Measurements from ENCODE around the gene ADCY3. TPM values are rescaled to one million over a fixed set of nuclear protein-coding genes. Genes with fewer than 3 reads are reported as not detected.

ADCY3 gene
- total RNA-seq, 1 experiment from 2014 or later, result 39.5 TPM

DNA sequence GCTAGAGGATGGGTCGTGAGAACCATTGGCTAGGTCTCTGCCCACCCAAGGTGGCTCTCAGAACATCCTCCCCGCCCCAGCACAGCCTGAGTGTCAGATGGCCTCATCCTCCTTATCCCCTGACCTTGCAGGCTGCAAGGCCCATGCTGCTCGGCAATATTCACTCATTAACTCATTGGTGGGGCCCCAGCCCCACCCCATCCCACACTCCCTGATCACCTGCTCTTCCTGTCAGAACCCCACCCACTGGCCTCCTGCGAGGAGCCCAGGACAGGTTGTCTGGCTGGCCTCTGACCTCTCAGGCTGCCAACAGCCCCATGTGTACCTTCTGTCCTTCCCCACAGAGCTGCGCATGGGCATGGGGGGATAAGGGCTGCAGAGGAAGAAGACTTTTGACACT is 5.3 kb downstream of the ADCY3 start:
- H3K23me2 ChIP-seq (ENCODE audit: insufficient read length, low read depth, low read length, poor library complexity, severe bottlenecking), result no peaks in the 10 kb centered on the region
- WGBS (ENCODE audit: extremely low coverage, insufficient read length, low lambda C conversion rate), result no CpG with 5 or more reads among the region's 5 CpGs
- H3K79me2 ChIP-seq (ENCODE audit: insufficient read depth, low read length), result peaks cover 2% of the 10 kb centered on the region; the same call in 1 of the 2 replicates
- H3K9me3 Mint-ChIP-seq, result peaks cover 0 to 7% of the 10 kb centered on the region in 2 experiments; a peak in 3 of 5 replicates
- H3K18ac ChIP-seq (ENCODE audit: insufficient read length, low read depth, low read length), result no peak overlapping the region
- H3K4me2 ChIP-seq (ENCODE audit: insufficient read depth, insufficient read length, low read length), result no peak overlapping the region
- no peak overlapping the region for H2AK5ac ChIP-seq (ENCODE audit: insufficient read length, low read length)
- no peaks in the 10 kb centered on the region for H4K20me1 ChIP-seq (ENCODE audit: control insufficient read depth, insufficient read depth, insufficient read length)
- no peak for TF ChIP-seq CTCF (conservative IDR thresholded peaks at IDR 0.05)
- H3K56ac ChIP-seq (ENCODE audit: insufficient read length, low read depth, low read length), result no peak overlapping the region
- H2BK120ac ChIP-seq (ENCODE audit: low read depth, low read length, poor library complexity, severe bottlenecking), result no peak overlapping the region
- H3K4me1 Mint-ChIP-seq, result peaks cover 16 to 21% of the 10 kb centered on the region in 2 experiments
- H2BK12ac ChIP-seq (ENCODE audit: insufficient read length, low read depth, low read length), result no peak overlapping the region
- H3K14ac ChIP-seq (ENCODE audit: insufficient read depth, low read length), result no peak overlapping the region
- H2BK15ac ChIP-seq (ENCODE audit: low read depth, low read length), result no peak overlapping the region
- no peak overlapping the region for H2AFZ ChIP-seq (ENCODE audit: low read length)
- no peaks in the 10 kb centered on the region for H3K4me1 ChIP-seq (ENCODE audit: insufficient read depth, low read length)
- no peak overlapping the region for H3K4me3 Mint-ChIP-seq
- no peak for DNase-seq
- H3K36me3 Mint-ChIP-seq (ENCODE audit: insufficient read depth in 1 of 3, low read depth in 3 of 3), result peaks cover 21 to 36% (median 32%) of the 10 kb centered on the region in 3 experiments
- H3K4ac ChIP-seq (ENCODE audit: low read depth, low read length), result no peak overlapping the region
- H4K91ac ChIP-seq (ENCODE audit: insufficient read length, low read depth, low read length), result no peak overlapping the region
- H4K5ac ChIP-seq (ENCODE audit: insufficient read length, low read depth, low read length), result no peak overlapping the region
- no peak overlapping the region for H3K9ac ChIP-seq (ENCODE audit: extremely low read depth, insufficient read length, low read length)
- no peak overlapping the region for H3T11ph ChIP-seq (ENCODE audit: low read length)
- no peak overlapping the region for H4K8ac ChIP-seq (replicated peaks; ENCODE audit: insufficient read length, low read depth, low read length)
- H3K9me3 ChIP-seq (ENCODE audit: control insufficient read depth, low read depth, low read length), result no peaks in the 10 kb centered on the region
- H2BK20ac ChIP-seq (ENCODE audit: low read depth, low read length, poor library complexity, severe bottlenecking), result no peak overlapping the region
- H3K27me3 Mint-ChIP-seq (ENCODE audit: low read depth), result peaks cover 5% of the 10 kb centered on the region
- H3K79me1 ChIP-seq (ENCODE audit: insufficient read depth, low read depth, low read length, poor library complexity, severe bottlenecking), result no peaks in the 10 kb centered on the region
- no peak overlapping the region for H2BK5ac ChIP-seq (ENCODE audit: insufficient read length, low read length)
- no peaks in the 10 kb centered on the region for H3K27me3 ChIP-seq (ENCODE audit: insufficient read depth, low read length)
- H3K27ac ChIP-seq (ENCODE audit: insufficient read length, low read depth, low read length), result no peak overlapping the region
- H3K27ac Mint-ChIP-seq, result 0 out of 7 replicates have a peak overlapping the region, but pooled peaks of 1 of the 3 experiments have one; percentile 28
- no peak overlapping the region for H3K23ac ChIP-seq (ENCODE audit: insufficient read length, low read depth, low read length)

Measured in H9 (cell line).